ENCODE results near the gene IQSEC3. TPM values are rescaled to one million over a fixed set of nuclear protein-coding genes. Genes with fewer than 3 reads are reported as not detected.

Gene IQSEC3
- total and polyA plus RNA-seq, 8 donors, result 0.16 to 10.1 (median 1.2) TPM

- ATAC-seq, result no peak
Observed at GRCh38 chr12:117816-118345, 51.3 kb downstream of the IQSEC3 start.

GRCh38 chr12:118591-118990 is 52.0 kb downstream of the IQSEC3 start:
- no peak overlapping the region for H3K4me3 ChIP-seq
- WGBS, 2 donors, result 30 to 36% methylated on average over 4 of the region's 4 CpGs
- no peak for TF ChIP-seq CTCF (IDR thresholded peaks at IDR 0.05)
- no peak overlapping the region for H3K27ac ChIP-seq
- ATAC-seq, result no peak
- intact Hi-C loops (cut with DNase I), result no loop called here
- no peaks in the 10 kb centered on the region for H3K4me1 ChIP-seq
- H3K36me3 ChIP-seq, result no peaks in the 10 kb centered on the region
- no peaks in the 10 kb centered on the region for H3K9me3 ChIP-seq
- no peak for FAIRE-seq
- no peaks in the 10 kb centered on the region for H3K27me3 ChIP-seq
- DNase-seq, result no peak

More at GRCh38 chr12:117816-118345, 51.3 kb downstream of the IQSEC3 start:
- no peak for TF ChIP-seq CTCF (IDR thresholded peaks at IDR 0.05)
- H3K4me1 ChIP-seq, result no peaks in the 10 kb centered on the region
- H3K4me3 ChIP-seq, result no peak overlapping the region
- H3K27ac ChIP-seq, result no peak overlapping the region
- H3K36me3 ChIP-seq, result no peaks in the 10 kb centered on the region
- FAIRE-seq, result no peak
- no peak for DNase-seq
- intact Hi-C loops (cut with DNase I), result no loop called here
- no peaks in the 10 kb centered on the region for H3K9me3 ChIP-seq
- H3K27me3 ChIP-seq, result no peaks in the 10 kb centered on the region
- 76 to 78% methylated on average over 8 of the region's 8 CpGs for WGBS, 2 donors

GRCh38 chr12:120951-121350 is 54.4 kb downstream of the IQSEC3 start:
- no peak for DNase-seq

GRCh38 chr12:121647-122046 is 55.1 kb downstream of the IQSEC3 start:
- no peaks in the 10 kb centered on the region for H3K36me3 ChIP-seq
- TF ChIP-seq CTCF (IDR thresholded peaks at IDR 0.05), result no peak
- H3K27ac ChIP-seq, result no peak overlapping the region
- DNase-seq, result no peak
- H3K4me1 ChIP-seq, result no peaks in the 10 kb centered on the region
- intact Hi-C loops (cut with DNase I), result no loop called here
- 70 to 76% methylated on average over 11 of the region's 11 CpGs for WGBS, 2 donors
- no peak for ATAC-seq
- no peak overlapping the region for H3K4me3 ChIP-seq
- no peak for FAIRE-seq
- H3K27me3 ChIP-seq, result no peaks in the 10 kb centered on the region
- no peaks in the 10 kb centered on the region for H3K9me3 ChIP-seq

More at GRCh38 chr12:120951-121350, 54.4 kb downstream of the IQSEC3 start:
- H3K9me3 ChIP-seq, result no peaks in the 10 kb centered on the region
- 48 to 60% methylated on average over 6 of the region's 6 CpGs for WGBS, 2 donors
- ATAC-seq, result no peak
- intact Hi-C loops (cut with DNase I), result no loop called here
- H3K27me3 ChIP-seq, result no peaks in the 10 kb centered on the region
- no peak for TF ChIP-seq CTCF (IDR thresholded peaks at IDR 0.05)
- no peaks in the 10 kb centered on the region for H3K36me3 ChIP-seq
- H3K27ac ChIP-seq, result no peak overlapping the region
- FAIRE-seq, result no peak
- no peak overlapping the region for H3K4me3 ChIP-seq
- no peaks in the 10 kb centered on the region for H3K4me1 ChIP-seq

GRCh38 chr12:125075-125474 is 58.5 kb downstream of the IQSEC3 start:
- TF ChIP-seq CTCF (IDR thresholded peaks at IDR 0.05), result no peak
- 83 to 91% methylated on average over 7 of the region's 7 CpGs for WGBS, 2 donors
- Histone ChIP-seq H3K27ac (no peak overlapping the region), H3K4me3 (no peak overlapping the region), H3K9me3 (no peaks in the 10 kb centered on the region), H3K36me3 (no peaks in the 10 kb centered on the region), H3K4me1 (no peaks in the 10 kb centered on the region), H3K27me3 (no peaks in the 10 kb centered on the region)
- intact Hi-C loops (cut with DNase I), result no loop called here
- ATAC-seq (no peak), FAIRE-seq (no peak), DNase-seq (no peak)
